Natural killer cell (primary cell): Measurements from ENCODE around the gene PCED1B. TPM values are rescaled to one million over a fixed set of nuclear protein-coding genes. Genes with fewer than 3 reads are reported as not detected.

Source experiments
- ATAC-seq, 3 donors: fragments of 150-1000 bp in 2 of 3; fragments of 200-7000 bp in 1 of 3; cut with Tn5 transposase; 1 replicate in 1 of 3; 2 replicates in 2 of 3; pipeline ENCODE4 v1.10.0; 2021; ENCODE audit warnings: mild to moderate bottlenecking in 2 of 3, moderate library complexity in 2 of 3
- DNase-seq, 2 donors: peaks; one replicate each; pipeline versions ENCODE4 v3.0.0 to v3.0.0-alpha.2; 2013 to 2021; ENCODE audit warnings: mixed read lengths in 1 of 2
- H3K27ac ChIP-seq: one replicate; pipeline ENCODE4 v1.5.1; 2013; ENCODE audit warnings: mild to moderate bottlenecking, low read length
- H3K27me3 ChIP-seq: one replicate; pipeline ENCODE4 v1.6.1; 2013; ENCODE audit warnings: low read length; ENCODE audit not compliant: control insufficient read depth, insufficient read depth
- H3K36me3 ChIP-seq: one replicate; pipeline ENCODE4 v1.6.1; 2013; ENCODE audit warnings: low read length; ENCODE audit not compliant: control insufficient read depth, insufficient read depth
- H3K4me1 ChIP-seq: one replicate; pipeline ENCODE4 v1.6.1; 2013; ENCODE audit warnings: low read length; ENCODE audit not compliant: control insufficient read depth, insufficient read depth
- H3K4me3 ChIP-seq: one replicate; pipeline ENCODE4 v1.5.1; 2013; ENCODE audit warnings: low read length
- H3K9me3 ChIP-seq: one replicate; pipeline ENCODE4 v1.6.1; 2013; ENCODE audit warnings: low read length; ENCODE audit not compliant: control insufficient read depth, insufficient read depth
- H3K27ac Mint-ChIP-seq, 2 donors: one replicate each; pipeline ENCODE4 v1.8.0; 2022; ENCODE audit warnings: mild to moderate bottlenecking in 2 of 2, mixed read lengths in 2 of 2, moderate library complexity in 1 of 2
- H3K27me3 Mint-ChIP-seq, 2 donors: one replicate each; pipeline ENCODE4 v1.8.0; 2022; ENCODE audit warnings: low read depth in 2 of 2, mixed read lengths in 2 of 2
- H3K36me3 Mint-ChIP-seq: one replicate; pipeline ENCODE4 v1.8.0; 2022; ENCODE audit warnings: mixed read lengths
- H3K4me1 Mint-ChIP-seq, 2 donors: one replicate each; pipeline ENCODE4 v1.8.0; 2022; ENCODE audit warnings: mixed read lengths in 2 of 2
- H3K4me3 Mint-ChIP-seq: one replicate; pipeline ENCODE4 v1.8.0; 2022; ENCODE audit warnings: mild to moderate bottlenecking, moderate library complexity, mixed read lengths
- H3K9me3 Mint-ChIP-seq, 2 donors: one replicate each; pipeline ENCODE4 v1.8.0; 2022; ENCODE audit warnings: mixed read lengths in 2 of 2
- WGBS: methylation state at CpG from one replicate; pipeline ENCODE4 v1.1.7; 2013; ENCODE audit warnings: missing lambda C conversion rate; ENCODE audit not compliant: insufficient coverage; 5-methylcytosine and 5-hydroxymethylcytosine counted together
- intact Hi-C: fragments of 100-400 bp; cut with micrococcal nuclease; formaldehyde crosslinking; loops from one replicate; pipeline ENCODE4 v1.14.2; 2022
- total RNA-seq, 4 donors: library from RNA; stranded (reverse); fragments of 120-200 nt in 1 of 4; gene quantifications; one replicate each; pipeline versions ENCODE4 v1.2.3 to v1.2.4, GENCODE V29; 2013 to 2022
- TF ChIP-seq, protein P1 (sequence below): fragments of 200-600 bp; IDR thresholded peaks from one replicate; pipeline ENCODE4 v1.8.0; 2022; ENCODE audit warnings: antibody characterized with exemption

Gene PCED1B
- total RNA-seq, 3 donors from 2014 or later (not counting 1 experiment from before 2014, with no cell fraction given), result 30.2 to 35.9 (median 33.3) TPM

DNA sequence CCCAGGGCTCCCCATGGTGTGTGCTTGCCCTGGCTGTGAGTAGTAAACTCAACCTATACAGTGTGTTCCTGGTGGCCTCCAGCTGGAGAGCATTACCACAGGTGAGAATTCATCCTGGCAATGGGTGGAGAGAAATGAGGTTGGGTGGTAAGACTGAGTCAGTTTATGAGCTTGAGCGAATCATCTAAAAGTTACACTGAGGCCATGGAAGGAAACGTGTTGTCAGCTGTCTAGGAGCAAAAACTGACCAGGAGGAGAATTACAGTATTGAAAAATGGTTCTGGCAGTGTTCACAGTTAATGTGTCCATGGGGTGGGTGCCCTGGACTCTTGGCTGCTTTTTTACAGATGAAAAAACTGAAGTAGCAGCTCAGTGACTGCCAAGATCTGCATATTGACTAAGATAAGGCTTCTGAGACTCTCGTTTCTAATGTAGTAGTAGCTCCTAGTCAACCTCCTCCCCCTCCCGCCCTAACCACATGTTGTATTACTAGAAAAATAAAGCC lies 202.3 kb downstream of the PCED1B start:
- no peaks in the 10 kb centered on the region for H3K27me3 ChIP-seq
- H3K4me1 ChIP-seq, result peaks cover 13% of the 10 kb centered on the region
- H3K27ac ChIP-seq, result no peak overlapping the region
- 88% methylated on average over 3 of the region's 4 CpGs for whole genome bisulfite sequencing
- Mint-ChIP-seq H3K27ac (no peak overlapping the region), H3K4me3 (no peak overlapping the region), H3K36me3 (no peaks in the 10 kb centered on the region), H3K27me3 (no peaks in the 10 kb centered on the region), H3K4me1 (peaks cover 13 to 15% of the 10 kb centered on the region in 2 donors), H3K9me3 (no peaks in the 10 kb centered on the region)
- intact Hi-C loops, result no loop called here
- DNase-seq (no peak), ATAC-seq (no peak)
- H3K4me3 ChIP-seq, result no peak overlapping the region
- no peaks in the 10 kb centered on the region for H3K9me3 ChIP-seq
- H3K36me3 ChIP-seq, result no peaks in the 10 kb centered on the region
- TF ChIP-seq, protein P1, sequence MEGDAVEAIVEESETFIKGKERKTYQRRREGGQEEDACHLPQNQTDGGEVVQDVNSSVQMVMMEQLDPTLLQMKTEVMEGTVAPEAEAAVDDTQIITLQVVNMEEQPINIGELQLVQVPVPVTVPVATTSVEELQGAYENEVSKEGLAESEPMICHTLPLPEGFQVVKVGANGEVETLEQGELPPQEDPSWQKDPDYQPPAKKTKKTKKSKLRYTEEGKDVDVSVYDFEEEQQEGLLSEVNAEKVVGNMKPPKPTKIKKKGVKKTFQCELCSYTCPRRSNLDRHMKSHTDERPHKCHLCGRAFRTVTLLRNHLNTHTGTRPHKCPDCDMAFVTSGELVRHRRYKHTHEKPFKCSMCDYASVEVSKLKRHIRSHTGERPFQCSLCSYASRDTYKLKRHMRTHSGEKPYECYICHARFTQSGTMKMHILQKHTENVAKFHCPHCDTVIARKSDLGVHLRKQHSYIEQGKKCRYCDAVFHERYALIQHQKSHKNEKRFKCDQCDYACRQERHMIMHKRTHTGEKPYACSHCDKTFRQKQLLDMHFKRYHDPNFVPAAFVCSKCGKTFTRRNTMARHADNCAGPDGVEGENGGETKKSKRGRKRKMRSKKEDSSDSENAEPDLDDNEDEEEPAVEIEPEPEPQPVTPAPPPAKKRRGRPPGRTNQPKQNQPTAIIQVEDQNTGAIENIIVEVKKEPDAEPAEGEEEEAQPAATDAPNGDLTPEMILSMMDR, result no peak

DNA sequence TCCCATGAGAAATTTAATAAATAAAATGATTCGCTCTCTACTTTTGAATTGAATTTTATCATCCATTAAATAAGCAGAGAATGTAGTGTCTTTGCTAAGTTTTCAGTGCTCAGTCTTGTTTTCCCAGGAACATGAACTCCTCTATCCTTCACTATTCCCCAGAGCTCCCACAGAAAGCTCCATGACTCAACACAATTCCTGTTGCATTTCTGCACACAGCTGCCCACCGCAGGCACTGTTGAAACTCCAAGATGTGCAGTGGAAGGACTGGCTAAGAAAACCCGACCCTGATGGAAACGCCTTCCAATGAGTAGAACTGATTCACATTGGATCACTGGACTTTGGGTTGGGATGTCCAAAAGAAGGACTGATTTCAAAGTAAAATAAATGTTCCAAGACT lies 202.8 kb downstream of the PCED1B start:
- peaks cover 9 to 10% of the 10 kb centered on the region in 2 donors for H3K4me1 Mint-ChIP-seq
- intact Hi-C loops, result no loop called here
- ATAC-seq, result no peak
- Histone ChIP-seq H3K27me3 (no peaks in the 10 kb centered on the region), H3K27ac (no peak overlapping the region), H3K36me3 (no peaks in the 10 kb centered on the region), H3K4me3 (no peak overlapping the region), H3K4me1 (peaks cover 9% of the 10 kb centered on the region), H3K9me3 (no peaks in the 10 kb centered on the region)
- no peak for DNase-seq
- TF ChIP-seq, protein P1, result no peak
- no peak overlapping the region for H3K27ac Mint-ChIP-seq
- H3K27me3 Mint-ChIP-seq, result no peaks in the 10 kb centered on the region
- no peaks in the 10 kb centered on the region for H3K9me3 Mint-ChIP-seq
- H3K4me3 Mint-ChIP-seq, result no peak overlapping the region
- WGBS, result 98% methylated on average over 3 of the region's 4 CpGs
- H3K36me3 Mint-ChIP-seq, result no peaks in the 10 kb centered on the region

Other genes starting within 250 kb of the PCED1B start
- gene AMIGO2, start 338 bp downstream of the PCED1B start, total RNA-seq, result 1 to 10 TPM; 8.0 to 9.9 (median 8.1) TPM